HepG2 (cell line): ENCODE results near the gene SLC48A1. TPM values are rescaled to one million over a fixed set of nuclear protein-coding genes. Genes with fewer than 3 reads are reported as not detected.

Source experiments
- ATAC-seq: fragments of 200-7000 bp; cut with Tn5 transposase; 3 replicates; pipeline ENCODE4 v1.9.1; 2020; ENCODE audit warnings: mild to moderate bottlenecking, moderate library complexity
- BruUV-seq: library from RNA; stranded (reverse); fragments of 400-500 nt; replicated peaks from 2 replicates; lab custom pipeline; 2021; lab: Mats Ljungman, UMichigan
- CTCF ChIA-PET: fragments of 300-600 bp; formaldehyde crosslinking; extraction: SDS; loops from one replicate; lab custom pipeline; 2021; ENCODE audit warnings: low total read pairs, inconsistent platforms, low intra/inter-chr PET ratio; lab: Yijun Ruan, JAX
- POLR2A ChIA-PET: fragments of 350-600 bp; sonication (Branson Sonifier 250); formaldehyde crosslinking; loops from one replicate; lab custom pipeline; 2020; ENCODE audit warnings: antibody characterized with exemption, inconsistent platforms; lab: Yijun Ruan, JAX
- DNase-seq: peaks from one replicate; pipeline ENCODE4 v3.0.0-alpha.2; 2015; ENCODE audit warnings: low spot score
- FAIRE-seq: peaks from 3 replicates; lab custom pipeline; 2011; peaks lifted over from hg19 to GRCh38; lab: Jason Lieb, UNC
- H2AFZ ChIP-seq: one replicate; pipeline ENCODE4 v1.6.1; 2011; ENCODE audit warnings: low read length, inconsistent platforms
- H3K27ac ChIP-seq: fragments of 300-600 bp; 3 replicates; pipeline ENCODE4 v1.8.0; 2011; ENCODE audit warnings: mixed run types, mild to moderate bottlenecking, mixed read lengths, low read length, inconsistent platforms; ENCODE audit not compliant: insufficient read depth; ENCODE audit errors: extremely low read length
- H3K27me3 ChIP-seq, 2 experiments: fragments of 200-600 bp in 1 of 2; 2 replicates in 1 of 2; 3 replicates in 1 of 2; pipeline versions ENCODE4 v1.6.0 to v1.8.0; 2011; ENCODE audit warnings: low read length in 2 of 2, mild to moderate bottlenecking in 2 of 2, moderate library complexity in 2 of 2, inconsistent platforms in 1 of 2; ENCODE audit not compliant: insufficient read depth in 2 of 2, control insufficient read depth in 1 of 2
- H3K36me3 ChIP-seq, 2 experiments: fragments of 200-600 bp in 1 of 2; replicated peaks in 1 of 2; 2 replicates in 1 of 2; 3 replicates in 1 of 2; pipeline versions ENCODE4 v1.5.1 to v1.8.0; 2011; ENCODE audit warnings: low read length in 2 of 2, inconsistent platforms in 1 of 2; ENCODE audit not compliant: insufficient read depth in 2 of 2, control insufficient read depth in 1 of 2
- H3K4me1 ChIP-seq: 2 replicates; pipeline ENCODE4 v1.5.1; 2012; ENCODE audit warnings: low read length, inconsistent platforms; ENCODE audit not compliant: insufficient read depth
- H3K4me2 ChIP-seq: 2 replicates; pipeline ENCODE4 v1.6.0; 2011; ENCODE audit warnings: low read depth, low read length, inconsistent platforms
- H3K4me3 ChIP-seq, 3 experiments: fragments of 200-600 bp in 1 of 3; sonication (generic), shearing (Covaris generic) in 1 of 3; replicated peaks in 1 of 3; 2 replicates each; pipeline ENCODE4 v1.5.1; 2011 to 2016; ENCODE audit warnings: low read length in 3 of 3, inconsistent platforms in 2 of 3, low read depth in 2 of 3, mild to moderate bottlenecking in 2 of 3, control low read depth in 1 of 3, mixed read lengths in 1 of 3; ENCODE audit not compliant: insufficient read depth in 1 of 3
- H3K79me2 ChIP-seq: one replicate; pipeline ENCODE4 v1.6.1; 2011; ENCODE audit warnings: low read length, inconsistent platforms; ENCODE audit not compliant: insufficient read depth
- H3K9ac ChIP-seq: 2 replicates; pipeline ENCODE4 v1.6.0; 2011; ENCODE audit warnings: mild to moderate bottlenecking, low read depth, low read length, inconsistent platforms; ENCODE audit not compliant: insufficient read depth
- H3K9me3 ChIP-seq: 2 replicates; pipeline ENCODE4 v1.5.1; 2012; ENCODE audit warnings: mild to moderate bottlenecking, low read length
- H4K20me1 ChIP-seq: 2 replicates; pipeline ENCODE4 v1.6.0; 2011; ENCODE audit warnings: inconsistent platforms, mild to moderate bottlenecking, low read length, moderate library complexity; ENCODE audit not compliant: insufficient read depth
- BRF2 ChIP-seq: sonication (generic); formaldehyde crosslinking; IDR thresholded peaks from 2 replicates; pipeline ENCODE4 v1.8.1; 2022; ENCODE audit warnings: mild to moderate bottlenecking, missing genetic modification reagents
- CCAR2 ChIP-seq: fragments of 200-400 bp; formaldehyde crosslinking; optimal IDR thresholded peaks from 2 replicates; pipeline ENCODE3; 2018; ENCODE audit warnings: low read depth, mild to moderate bottlenecking, low read length, moderate library complexity
- MLLT10 ChIP-seq: sonication (generic); formaldehyde crosslinking; IDR thresholded peaks from 2 replicates; pipeline ENCODE4 v1.4.0; 2020; ENCODE audit warnings: missing genetic modification reagents
- ZBTB42 ChIP-seq: sonication (generic); formaldehyde crosslinking; IDR thresholded peaks from 2 replicates; pipeline ENCODE4 v1.5.0; 2020; ENCODE audit warnings: mild to moderate bottlenecking, missing genetic modification reagents
- ZNF747 ChIP-seq: sonication (generic); formaldehyde crosslinking; IDR thresholded peaks from 2 replicates; pipeline ENCODE4 v1.8.1; 2023; ENCODE audit warnings: missing genetic modification reagents, mild to moderate bottlenecking, borderline replicate concordance
- ZNF766 ChIP-seq: sonication (generic); formaldehyde crosslinking; IDR thresholded peaks from 2 replicates; pipeline ENCODE4 v1.5.0; 2020; ENCODE audit warnings: missing genetic modification reagents, borderline replicate concordance
- WGBS: methylation state at CpG from one replicate; pipeline ENCODE4 v1.1.6; 2017; ENCODE audit warnings: low lambda C conversion rate; 5-methylcytosine and 5-hydroxymethylcytosine counted together
- in situ Hi-C: cut with HindIII; loops from 2 replicates; pipeline ENCODE4 v1.10.0; 2017; ENCODE audit warnings: low pct_unique_long_range_greater_than_20kb; ENCODE audit not compliant: extremely low pct_ligation_motif_present
- intact Hi-C: fragments of 100-400 bp; cut with micrococcal nuclease; formaldehyde crosslinking; loops from one replicate; pipeline ENCODE4 v1.10.0; 2022; ENCODE audit not compliant: unreplicated experiment
- polyA plus RNA-seq, 8 experiments: library from polyadenylated mRNA; depleted of rRNA in 3 of 8; stranded (reverse) in 7 of 8; unstranded in 1 of 8; fragments of >200 nt; fragmentation: Illumina TruSeq in 4 of 8; extraction: Trizol in 4 of 8; gene quantifications; 2 replicates each; pipeline versions ENCODE4 v1.2.1 to v1.2.3, GENCODE V29; 2011 to 2016; ENCODE audit warnings: low read depth in 4 of 8, missing spikeins in 1 of 8, mixed read lengths in 1 of 8; ENCODE audit not compliant: insufficient read depth in 1 of 8
- total RNA-seq, 5 experiments: library from RNA; depleted of rRNA; stranded (reverse); fragments of >200 nt; fragmentation: Illumina TruSeq; extraction: Trizol; gene quantifications; 2 replicates each; pipeline ENCODE4 v1.2.3, GENCODE V29; 2016; ENCODE audit warnings: low read depth in 1 of 5
- TF ChIP-seq, protein P1 (sequence below): sonication (generic); formaldehyde crosslinking; IDR thresholded peaks from 2 replicates; pipeline ENCODE4 v1.4.0; 2020; ENCODE audit warnings: missing genetic modification reagents

The SLC48A1 gene
- total and polyA plus RNA-seq, 2 of the 13 experiments (the other 11 are each of a cell fraction or from before 2014, with no cell fraction given) = 2.2 to 3.7 TPM

DNA sequence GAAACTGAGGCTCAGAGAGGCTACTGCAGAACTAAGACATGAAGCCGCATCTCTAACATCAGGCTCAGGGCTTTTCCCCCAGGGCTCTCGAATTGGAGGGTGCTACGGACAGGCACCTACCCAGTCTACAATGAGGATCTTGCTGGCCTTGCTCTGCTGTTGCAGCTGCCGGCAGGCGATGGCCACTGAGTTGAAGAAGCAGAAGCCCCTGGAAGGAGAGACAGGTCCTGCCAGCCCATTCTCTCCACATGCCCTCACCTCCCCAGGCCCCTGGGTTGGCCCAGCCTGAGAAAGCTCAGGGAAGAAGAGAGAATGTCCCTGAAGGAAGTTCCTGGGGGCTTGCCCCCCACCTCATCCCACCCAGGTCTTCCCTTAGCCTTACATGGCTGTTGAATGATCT lies 16.1 kb downstream of the SLC48A1 start:
- no peak overlapping the region for H3K27ac ChIP-seq
- no peaks in the 10 kb centered on the region for H3K9me3 ChIP-seq
- no peak for TF ChIP-seq ZNF766 (CRISPR knock-in tag)
- no peak for TF ChIP-seq CCAR2
- TF ChIP-seq MLLT10 (CRISPR knock-in tag) = no peak
- no peak for TF ChIP-seq BRF2
- H2AFZ ChIP-seq = no peak overlapping the region
- DNase-seq (no peak), FAIRE-seq (no peak), ATAC-seq (no peak)
- no TSS peak for BruUV-seq
- peaks cover 12 to 13% of the 10 kb centered on the region in 2 experiments; a peak in 3 of 5 replicates for H3K36me3 ChIP-seq
- 92% methylated on average over 4 of the region's 5 CpGs for WGBS
- in situ Hi-C loops = loop anchor here (5.0 kb wide), 1 partner anchor 48 kb away; no protein-coding TSS in a partner anchor
- ChIA-PET POLR2A (no interaction called here), CTCF (no interaction called here)
- no peak overlapping the region for H3K9ac ChIP-seq
- no peak overlapping the region for H3K4me3 ChIP-seq
- H4K20me1 ChIP-seq = no peaks in the 10 kb centered on the region
- H3K27me3 ChIP-seq = no peaks in the 10 kb centered on the region
- H3K4me2 ChIP-seq = no peak overlapping the region
- intact Hi-C loops = no loop called here
- H3K4me1 ChIP-seq = no peaks in the 10 kb centered on the region
- no peaks in the 10 kb centered on the region for H3K79me2 ChIP-seq

- Histone ChIP-seq H3K27me3 (no peaks in the 10 kb centered on the region), H3K4me1 (no peaks in the 10 kb centered on the region), H3K27ac (no peak overlapping the region), H3K36me3 (peaks cover 11 to 13% of the 10 kb centered on the region in 2 experiments; a peak in 3 of 5 replicates), H4K20me1 (no peaks in the 10 kb centered on the region), H3K9ac (no peak overlapping the region), H3K4me3 (no peak overlapping the region), H3K9me3 (no peaks in the 10 kb centered on the region), H3K79me2 (no peaks in the 10 kb centered on the region), H2AFZ (no peak overlapping the region), H3K4me2 (no peak overlapping the region)
- WGBS = 89% methylated on average over 15 of the region's 22 CpGs
- no peak for FAIRE-seq
- ChIA-PET POLR2A (no interaction called here), CTCF (no interaction called here)
- intact Hi-C loops = no loop called here
- ATAC-seq = no peak
- DNase-seq = no peak
- BruUV-seq = no TSS peak
- in situ Hi-C loops = loop anchor here (5.0 kb wide), 1 partner anchor 47 kb away; no protein-coding TSS in a partner anchor
- TF ChIP-seq ZNF747 (CRISPR knock-in tag) (no peak), ZBTB42 (CRISPR knock-in tag) (no peak)
- TF ChIP-seq, protein P1, sequence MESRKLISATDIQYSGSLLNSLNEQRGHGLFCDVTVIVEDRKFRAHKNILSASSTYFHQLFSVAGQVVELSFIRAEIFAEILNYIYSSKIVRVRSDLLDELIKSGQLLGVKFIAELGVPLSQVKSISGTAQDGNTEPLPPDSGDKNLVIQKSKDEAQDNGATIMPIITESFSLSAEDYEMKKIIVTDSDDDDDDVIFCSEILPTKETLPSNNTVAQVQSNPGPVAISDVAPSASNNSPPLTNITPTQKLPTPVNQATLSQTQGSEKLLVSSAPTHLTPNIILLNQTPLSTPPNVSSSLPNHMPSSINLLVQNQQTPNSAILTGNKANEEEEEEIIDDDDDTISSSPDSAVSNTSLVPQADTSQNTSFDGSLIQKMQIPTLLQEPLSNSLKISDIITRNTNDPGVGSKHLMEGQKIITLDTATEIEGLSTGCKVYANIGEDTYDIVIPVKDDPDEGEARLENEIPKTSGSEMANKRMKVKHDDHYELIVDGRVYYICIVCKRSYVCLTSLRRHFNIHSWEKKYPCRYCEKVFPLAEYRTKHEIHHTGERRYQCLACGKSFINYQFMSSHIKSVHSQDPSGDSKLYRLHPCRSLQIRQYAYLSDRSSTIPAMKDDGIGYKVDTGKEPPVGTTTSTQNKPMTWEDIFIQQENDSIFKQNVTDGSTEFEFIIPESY (CRISPR knock-in tag) = peak; percentile 58
Observed at GRCh38 chr12:47789712-47790489, 16.9 kb downstream of the SLC48A1 start.
